ENCODE results near the gene PLSCR3. TPM values are rescaled to one million over a fixed set of nuclear protein-coding genes. Genes with fewer than 3 reads are reported as not detected.

The PLSCR3 gene
- total and polyA plus RNA-seq, 2 experiments from 2014 or later = 25.9 to 40.3 TPM

GRCh38 chr17:7428557-7428956 lies 34.2 kb upstream of the PLSCR3 start, which contains the start of gene SPEM3:
Gene SPEM3 (plus strand): TSS chr17:7428857. CDS start chr17:7428903, 46 bp downstream.
- no peaks in the 10 kb centered on the region for H3K4me1 ChIP-seq (ENCODE audit: low read depth)
- DNase-seq (ENCODE audit: low read depth in 1 of 2, low spot score in 1 of 2) = no peak

GRCh38 chr17:7427549-7427948 lies 33.2 kb upstream of the PLSCR3 start:
- no peak for TF ChIP-seq CTCF (IDR thresholded peaks at IDR 0.05; ENCODE audit: low read depth, low read length)
- no peaks in the 10 kb centered on the region for H3K36me3 ChIP-seq
- no peaks in the 10 kb centered on the region for H3K9me3 ChIP-seq (ENCODE audit: low read depth)
- H3K4me3 ChIP-seq = no peak overlapping the region
- no peak overlapping the region for H3K27ac ChIP-seq
- no peaks in the 10 kb centered on the region for H3K4me1 ChIP-seq (ENCODE audit: low read depth)
- no peaks in the 10 kb centered on the region for H3K27me3 ChIP-seq
- DNase-seq (ENCODE audit: low read depth in 1 of 2, low spot score in 1 of 2) = no peak

More at GRCh38 chr17:7428557-7428956, 34.2 kb upstream of the PLSCR3 start, which contains the start of gene SPEM3:
- H3K9me3 ChIP-seq (ENCODE audit: low read depth) = no peaks in the 10 kb centered on the region
- no peak within 1 kb of the TSS for H3K4me3 ChIP-seq
- no peaks in the 10 kb centered on the region for H3K27me3 ChIP-seq
- H3K27ac ChIP-seq = no peak within 1 kb of the TSS
- no peak for TF ChIP-seq CTCF (IDR thresholded peaks at IDR 0.05; ENCODE audit: low read depth, low read length)
- H3K36me3 ChIP-seq = no peaks in the 10 kb centered on the region

- Histone ChIP-seq H3K4me1 (ENCODE audit: low read depth) (no peaks in the 10 kb centered on the region), H3K4me3 (no peak overlapping the region), H3K36me3 (no peaks in the 10 kb centered on the region), H3K9me3 (ENCODE audit: low read depth) (no peaks in the 10 kb centered on the region), H3K27me3 (no peaks in the 10 kb centered on the region), H3K27ac (no peak overlapping the region)
- DNase-seq (ENCODE audit: low read depth in 1 of 2, low spot score in 1 of 2) = no peak
- TF ChIP-seq CTCF (IDR thresholded peaks at IDR 0.05; ENCODE audit: low read depth, low read length) = no peak
Measured at GRCh38 chr17:7426896-7427489, 32.7 kb upstream of the PLSCR3 start.

GRCh38 chr17:7426203-7426863 lies 32.0 kb upstream of the PLSCR3 start:
- no peak overlapping the region for H3K27ac ChIP-seq
- TF ChIP-seq CTCF (IDR thresholded peaks at IDR 0.05; ENCODE audit: low read depth, low read length) = no peak
- no peaks in the 10 kb centered on the region for H3K36me3 ChIP-seq
- no peaks in the 10 kb centered on the region for H3K27me3 ChIP-seq
- no peaks in the 10 kb centered on the region for H3K9me3 ChIP-seq (ENCODE audit: low read depth)
- DNase-seq (ENCODE audit: low read depth in 1 of 2, low spot score in 1 of 2) = no peak
- no peak overlapping the region for H3K4me3 ChIP-seq
- H3K4me1 ChIP-seq (ENCODE audit: low read depth) = no peaks in the 10 kb centered on the region

GRCh38 chr17:7425756-7426155 lies 31.4 kb upstream of the PLSCR3 start:
- H3K9me3 ChIP-seq (ENCODE audit: low read depth) = no peaks in the 10 kb centered on the region
- H3K27ac ChIP-seq = no peak overlapping the region
- DNase-seq (ENCODE audit: low read depth in 1 of 2, low spot score in 1 of 2) = no peak
- no peak overlapping the region for H3K4me3 ChIP-seq
- no peaks in the 10 kb centered on the region for H3K4me1 ChIP-seq (ENCODE audit: low read depth)
- no peak for TF ChIP-seq CTCF (IDR thresholded peaks at IDR 0.05; ENCODE audit: low read depth, low read length)
- no peaks in the 10 kb centered on the region for H3K27me3 ChIP-seq
- no peaks in the 10 kb centered on the region for H3K36me3 ChIP-seq
